B cell (primary cell): ENCODE measurements around the gene RBMS3. TPM values are rescaled to one million over a fixed set of nuclear protein-coding genes. Genes with fewer than 3 reads are reported as not detected.

Experiments used
- ATAC-seq: fragments of 200-7000 bp; cut with Tn5 transposase; one replicate; pipeline ENCODE4 v1.10.0; 2021; ENCODE audit warnings: low read depth, mild to moderate bottlenecking, moderate number of reproducible peaks, moderate library complexity
- CTCF ChIA-PET: fragments of 350-600 bp; sonication (Branson Sonifier 250); formaldehyde crosslinking; loops from one replicate; lab custom pipeline; 2021; ENCODE audit warnings: antibody characterized with exemption, inconsistent platforms; lab: Charles Lee
- POLR2A ChIA-PET: fragments of 350-600 bp; sonication (Branson Sonifier 250); formaldehyde crosslinking; loops from one replicate; lab custom pipeline; 2021; ENCODE audit warnings: antibody characterized with exemption; lab: Charles Lee
- DNase-seq: peaks from one replicate; pipeline ENCODE4 v3.0.0; 2013
- H2AFZ ChIP-seq: 2 replicates; pipeline ENCODE4 v1.6.1; 2012; ENCODE audit warnings: mild to moderate bottlenecking, low read depth, low read length; ENCODE audit not compliant: insufficient read depth, poor library complexity, severe bottlenecking
- H3K27ac ChIP-seq, 2 donors: 1 replicate in 1 of 2; 2 replicates in 1 of 2; pipeline ENCODE4 v1.5.1; 2012 to 2013; ENCODE audit warnings: low read length in 2 of 2, mild to moderate bottlenecking in 2 of 2, moderate library complexity in 1 of 2
- H3K27me3 ChIP-seq, 4 experiments: fragments of 200-600 bp in 1 of 4; sonication (generic) in 1 of 4; replicated peaks in 1 of 4; 1 replicate in 2 of 4; 2 replicates in 2 of 4; pipeline versions ENCODE4 v1.6.1 to v1.7.0; 2013 to 2016; ENCODE audit warnings: low read length in 3 of 4, mild to moderate bottlenecking in 2 of 4, mixed read lengths in 1 of 4, moderate library complexity in 1 of 4; ENCODE audit not compliant: insufficient read depth in 4 of 4, control insufficient read depth in 3 of 4; ENCODE audit errors: control extremely low read depth in 1 of 4
- H3K36me3 ChIP-seq, 2 experiments: replicated peaks in 1 of 2; 1 replicate in 1 of 2; 2 replicates in 1 of 2; pipeline versions ENCODE4 v1.6.1 to v1.7.1; 2013; ENCODE audit warnings: low read length in 1 of 2; ENCODE audit not compliant: insufficient read depth in 2 of 2, control insufficient read depth in 1 of 2; ENCODE audit errors: control extremely low read depth in 1 of 2, extremely low read depth in 1 of 2
- H3K4me1 ChIP-seq, 2 donors: fragments of 200-600 bp in 1 of 2; sonication (generic) in 1 of 2; 1 replicate in 1 of 2; 2 replicates in 1 of 2; pipeline versions ENCODE4 v1.5.1 to v1.6.1; 2013 to 2017; ENCODE audit warnings: low read length in 2 of 2; ENCODE audit not compliant: control insufficient read depth in 2 of 2, insufficient read depth in 2 of 2
- H3K4me2 ChIP-seq: replicated peaks from 2 replicates; pipeline ENCODE3; 2012; ENCODE audit warnings: mild to moderate bottlenecking, low read depth, low read length; ENCODE audit not compliant: poor library complexity, severe bottlenecking
- H3K4me3 ChIP-seq, 5 experiments: fragments of 200-600 bp in 1 of 5; sonication (generic) in 1 of 5; 1 replicate in 3 of 5; 2 replicates in 2 of 5; pipeline versions ENCODE4 v1.5.1 to v1.7.0; 2011 to 2016; ENCODE audit warnings: low read length in 4 of 5, mild to moderate bottlenecking in 4 of 5, low read depth in 2 of 5, control low read depth in 1 of 5, moderate library complexity in 1 of 5; ENCODE audit not compliant: insufficient read depth in 1 of 5; ENCODE audit errors: control extremely low read depth in 1 of 5, extremely low read depth in 1 of 5
- H3K79me2 ChIP-seq: fragments of 200-600 bp; sonication (generic); one replicate; pipeline ENCODE4 v1.6.0; 2016; ENCODE audit warnings: low read length; ENCODE audit not compliant: control insufficient read depth, insufficient read depth
- H3K9ac ChIP-seq: fragments of 200-600 bp; sonication (generic); 2 replicates; pipeline ENCODE4 v1.6.1; 2017; ENCODE audit warnings: mild to moderate bottlenecking, low read length, moderate library complexity
- H3K9me3 ChIP-seq, 3 donors: one replicate each; pipeline versions ENCODE4 v1.6.1 to v1.7.1; 2013; ENCODE audit warnings: low read length in 2 of 3; ENCODE audit not compliant: control insufficient read depth in 2 of 3, insufficient read depth in 1 of 3; ENCODE audit errors: control extremely low read depth in 1 of 3
- H4K20me1 ChIP-seq: 2 replicates; pipeline ENCODE4 v1.6.0; 2012; ENCODE audit warnings: mild to moderate bottlenecking, low read length; ENCODE audit not compliant: insufficient read depth, control insufficient read depth, poor library complexity, severe bottlenecking
- H3K27ac Mint-ChIP-seq: one replicate; pipeline ENCODE4 v1.8.0; 2021; ENCODE audit warnings: mixed read lengths
- H3K27me3 Mint-ChIP-seq: one replicate; pipeline ENCODE4 v1.8.0; 2021; ENCODE audit warnings: mixed read lengths
- H3K4me1 Mint-ChIP-seq: one replicate; pipeline ENCODE4 v1.8.0; 2021; ENCODE audit warnings: mixed read lengths
- H3K4me3 Mint-ChIP-seq: one replicate; pipeline ENCODE4 v1.8.0; 2021; ENCODE audit warnings: mixed read lengths
- H3K9me3 Mint-ChIP-seq: one replicate; pipeline ENCODE4 v1.8.0; 2022; ENCODE audit warnings: mixed read lengths; ENCODE audit not compliant: insufficient read depth
- EZH2 ChIP-seq: IDR thresholded peaks from 2 replicates; pipeline ENCODE4 v1.6.1; 2012; ENCODE audit warnings: borderline replicate concordance, low read depth, mild to moderate bottlenecking, moderate library complexity, low read length; ENCODE audit not compliant: insufficient read depth, poor library complexity, severe bottlenecking
- WGBS: methylation state at CpG from one replicate; pipeline ENCODE4 v1.1.5; 2013; ENCODE audit warnings: missing lambda C conversion rate; ENCODE audit not compliant: insufficient coverage; 5-methylcytosine and 5-hydroxymethylcytosine counted together
- intact Hi-C: fragments of 100-400 bp; cut with micrococcal nuclease; formaldehyde crosslinking; loops from one replicate; pipeline ENCODE4 v1.10.0; 2022
- polyA plus RNA-seq: library from polyadenylated mRNA; depleted of rRNA; stranded (reverse); fragments of >200 nt; gene quantifications from 2 replicates; pipeline ENCODE4 v1.2.3, GENCODE V29; 2012
- total RNA-seq, 2 donors: library from RNA; stranded (reverse); fragments of 120-200 nt in 1 of 2; gene quantifications; 1 replicate in 1 of 2; 2 replicates in 1 of 2; pipeline versions ENCODE4 v1.2.3 to v1.2.4, GENCODE V29; 2013 to 2022
- TF ChIP-seq, protein P1 (sequence below): fragments of 200-600 bp; IDR thresholded peaks from one replicate; pipeline ENCODE4 v1.8.0; 2022; ENCODE audit warnings: antibody characterized with exemption, mild to moderate bottlenecking

Gene RBMS3
- total and polyA plus RNA-seq, 2 donors (not counting 1 experiment from before 2014, with no cell fraction given) = not detected

DNA sequence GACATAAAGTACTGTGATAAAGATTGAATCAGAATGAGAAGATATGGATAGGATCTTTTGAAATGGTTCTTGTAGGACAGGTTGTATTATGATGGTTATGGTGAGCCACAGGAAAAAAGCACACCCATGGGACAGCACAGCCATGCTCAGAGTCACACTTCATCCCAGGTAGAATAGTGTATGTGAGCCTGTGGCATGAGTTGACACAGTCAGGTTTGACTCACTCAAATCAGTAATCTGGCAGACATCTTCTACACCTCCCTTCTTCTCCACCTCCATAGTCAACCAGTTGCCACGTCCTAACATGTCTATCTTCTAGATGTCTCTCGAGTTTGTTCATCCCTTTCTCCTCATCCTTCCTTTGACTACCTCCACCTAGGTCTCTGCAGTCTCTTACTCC is 176.0 kb downstream of the RBMS3 start:
- no peak overlapping the region for H3K9ac ChIP-seq
- no peaks in the 10 kb centered on the region for H3K27me3 ChIP-seq
- intact Hi-C loops = no loop called here
- DNase-seq (no peak), ATAC-seq (no peak)
- no peaks in the 10 kb centered on the region for H4K20me1 ChIP-seq
- no peaks in the 10 kb centered on the region for H3K36me3 ChIP-seq
- Mint-ChIP-seq H3K9me3 (no peaks in the 10 kb centered on the region), H3K4me3 (no peak overlapping the region), H3K27me3 (no peaks in the 10 kb centered on the region), H3K4me1 (no peaks in the 10 kb centered on the region), H3K27ac (no peak overlapping the region)
- no peaks in the 10 kb centered on the region for H3K4me1 ChIP-seq
- H3K27ac ChIP-seq = no peak overlapping the region
- H3K4me2 ChIP-seq = no peak overlapping the region
- ChIA-PET CTCF (no interaction called here), POLR2A (no interaction called here)
- H3K79me2 ChIP-seq = no peaks in the 10 kb centered on the region
- no peak overlapping the region for H2AFZ ChIP-seq
- 78% methylated on average over 2 of the region's 2 CpGs for WGBS
- H3K9me3 ChIP-seq = no peaks in the 10 kb centered on the region
- TF ChIP-seq EZH2 = no peak
- TF ChIP-seq, protein P1, sequence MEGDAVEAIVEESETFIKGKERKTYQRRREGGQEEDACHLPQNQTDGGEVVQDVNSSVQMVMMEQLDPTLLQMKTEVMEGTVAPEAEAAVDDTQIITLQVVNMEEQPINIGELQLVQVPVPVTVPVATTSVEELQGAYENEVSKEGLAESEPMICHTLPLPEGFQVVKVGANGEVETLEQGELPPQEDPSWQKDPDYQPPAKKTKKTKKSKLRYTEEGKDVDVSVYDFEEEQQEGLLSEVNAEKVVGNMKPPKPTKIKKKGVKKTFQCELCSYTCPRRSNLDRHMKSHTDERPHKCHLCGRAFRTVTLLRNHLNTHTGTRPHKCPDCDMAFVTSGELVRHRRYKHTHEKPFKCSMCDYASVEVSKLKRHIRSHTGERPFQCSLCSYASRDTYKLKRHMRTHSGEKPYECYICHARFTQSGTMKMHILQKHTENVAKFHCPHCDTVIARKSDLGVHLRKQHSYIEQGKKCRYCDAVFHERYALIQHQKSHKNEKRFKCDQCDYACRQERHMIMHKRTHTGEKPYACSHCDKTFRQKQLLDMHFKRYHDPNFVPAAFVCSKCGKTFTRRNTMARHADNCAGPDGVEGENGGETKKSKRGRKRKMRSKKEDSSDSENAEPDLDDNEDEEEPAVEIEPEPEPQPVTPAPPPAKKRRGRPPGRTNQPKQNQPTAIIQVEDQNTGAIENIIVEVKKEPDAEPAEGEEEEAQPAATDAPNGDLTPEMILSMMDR = no peak
- no peak overlapping the region for H3K4me3 ChIP-seq

DNA sequence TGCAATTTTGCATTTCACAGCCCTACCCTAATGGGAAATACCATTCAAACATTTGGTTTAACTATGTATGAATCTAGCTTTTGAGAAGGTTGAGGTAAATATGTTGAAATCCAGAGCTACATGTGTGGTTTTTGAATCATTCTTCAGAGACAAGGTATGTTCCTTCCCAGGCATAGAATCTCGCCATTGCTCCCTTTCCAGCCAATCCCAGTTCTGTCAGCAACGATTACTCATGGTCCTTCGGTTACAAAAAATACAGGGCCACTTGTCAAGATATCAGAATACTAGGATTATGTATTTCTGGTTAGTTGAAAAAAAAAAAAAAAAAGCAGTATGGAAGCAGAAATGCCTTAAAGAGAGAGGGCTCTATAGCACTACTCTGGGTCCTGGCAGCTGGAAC is 182.4 kb downstream of the RBMS3 start:
- Histone ChIP-seq H4K20me1 (no peaks in the 10 kb centered on the region), H3K27me3 (no peaks in the 10 kb centered on the region), H3K4me3 (no peak overlapping the region), H3K4me2 (no peak overlapping the region), H3K27ac (no peak overlapping the region), H3K9ac (no peak overlapping the region), H2AFZ (no peak overlapping the region), H3K36me3 (no peaks in the 10 kb centered on the region), H3K4me1 (no peaks in the 10 kb centered on the region), H3K79me2 (no peaks in the 10 kb centered on the region), H3K9me3 (no peaks in the 10 kb centered on the region)
- no peaks in the 10 kb centered on the region for H3K9me3 Mint-ChIP-seq
- no peak overlapping the region for H3K4me3 Mint-ChIP-seq
- no CpG with 5 or more reads among the region's 3 CpGs for WGBS
- no peaks in the 10 kb centered on the region for H3K4me1 Mint-ChIP-seq
- ChIA-PET POLR2A (no interaction called here), CTCF (no interaction called here)
- intact Hi-C loops = no loop called here
- H3K27ac Mint-ChIP-seq = no peak overlapping the region
- TF ChIP-seq, protein P1 = no peak
- TF ChIP-seq EZH2 = no peak
- DNase-seq = no peak
- H3K27me3 Mint-ChIP-seq = no peaks in the 10 kb centered on the region
- ATAC-seq = no peak
